ENCODE results near the gene LEPROT. TPM values are rescaled to one million over a fixed set of nuclear protein-coding genes. Genes with fewer than 3 reads are reported as not detected.

The LEPROT gene
- total RNA-seq, 1 experiment from 2014 or later: 30.1 TPM

DNA sequence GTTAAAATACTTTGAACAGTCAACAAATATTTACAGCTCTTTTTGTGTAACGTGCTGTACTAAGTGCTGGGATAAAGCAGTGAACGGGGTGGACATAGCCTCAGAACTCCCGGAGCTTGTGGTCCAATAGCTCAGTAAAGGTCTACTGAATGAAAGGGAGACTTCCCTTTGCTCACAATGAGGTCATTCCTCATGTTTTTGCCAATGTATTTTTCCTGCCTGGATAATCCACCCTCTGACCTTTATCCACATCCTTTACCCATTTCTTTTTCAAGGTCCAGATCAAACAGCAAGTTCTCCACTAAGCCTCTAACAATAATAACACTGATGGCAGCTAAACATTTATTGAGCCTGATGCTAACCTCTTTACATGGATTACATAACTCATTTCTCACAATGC lies 55.9 kb downstream of the LEPROT start:
- peak; percentile 3 for DNase-seq (ENCODE audit: low read depth)

DNA sequence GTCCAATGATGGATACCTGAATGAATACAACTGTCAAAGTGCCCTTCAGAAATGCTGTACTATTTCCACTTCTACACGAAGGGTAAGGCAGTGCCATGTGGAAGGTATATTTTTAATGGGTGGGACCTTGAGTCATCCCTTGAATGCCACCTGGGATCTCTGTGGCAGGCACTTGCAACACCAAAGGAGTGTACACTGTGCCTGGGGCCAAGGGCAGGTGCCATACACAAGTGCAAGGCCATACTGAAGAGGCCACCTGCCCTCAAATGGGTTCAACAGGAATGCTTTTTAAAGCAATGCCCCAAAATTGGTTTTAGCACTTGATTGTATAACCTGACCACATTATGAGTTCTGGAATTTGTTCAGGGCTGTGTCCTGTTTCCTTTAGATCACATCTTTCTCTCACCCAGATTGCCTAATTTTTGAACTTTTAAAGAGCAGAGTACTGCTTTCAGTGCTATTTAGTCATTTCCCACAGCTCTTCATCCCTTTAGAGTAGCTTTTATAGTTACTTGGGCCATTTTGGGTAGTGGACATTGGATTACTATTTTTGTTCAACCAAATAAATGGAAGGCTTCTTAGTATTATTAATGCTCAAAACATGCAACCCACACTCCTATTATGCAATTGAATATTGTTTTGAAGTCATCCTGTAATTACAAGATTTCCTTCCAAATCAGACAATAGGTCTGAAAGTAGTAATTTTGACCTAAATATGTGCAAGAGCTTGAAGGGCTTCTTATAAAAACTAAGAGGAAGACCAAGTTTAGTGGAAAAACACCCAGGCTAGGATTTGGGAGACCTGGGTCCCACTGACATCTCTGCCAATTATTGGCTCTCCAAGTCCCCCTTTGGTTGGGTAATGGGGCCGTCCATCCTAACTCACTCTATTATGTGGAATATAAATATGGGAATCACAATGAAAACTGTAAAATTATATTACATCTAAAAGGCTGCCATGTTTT lies 57.2 kb downstream of the LEPROT start:
- no peak for DNase-seq (ENCODE audit: low read depth)

GRCh38 chr1:65478379-65479026 lies 58.0 kb downstream of the LEPROT start:
- no peak for DNase-seq (ENCODE audit: low read depth)

- DNase-seq (ENCODE audit: low read depth): no peak
Observed at GRCh38 chr1:65479554-65480204, 59.2 kb downstream of the LEPROT start.

- no peak for DNase-seq (ENCODE audit: low read depth)
Observed at GRCh38 chr1:65480684-65481405, 60.4 kb downstream of the LEPROT start.

- DNase-seq (ENCODE audit: low read depth): no peak
Observed at GRCh38 chr1:65483993-65484754, 63.7 kb downstream of the LEPROT start.

Small RNA genes within 50 kb of the gene (small RNA-seq; reads per million reads assigned to genes)
- not detected for gene RNU2-15P

Other genes with a start within 250 kb of the LEPROT start
- 1.3 and 3.3 TPM in 2 replicates for gene DNAJC6, start 111.1 kb upstream of the LEPROT start, total RNA-seq (2014; rRNA removed; shearing (Covaris generic))
- gene LEPR, start within 50 bp of the LEPROT start, total RNA-seq (2014; rRNA removed; shearing (Covaris generic)): 1.2 and 1.5 TPM in 2 replicates